AG09319 (cell line): ENCODE results near the gene PTPRT.

ENCODE experiments used
- DNase-seq: peaks from one replicate; pipeline ENCODE4 v3.0.0-alpha.2; 2010; ENCODE audit warnings: low read depth; ENCODE audit errors: extremely low read depth
- CTCF ChIP-seq: IDR thresholded peaks from 2 replicates; pipeline ENCODE4 v1.5.1; 2011; ENCODE audit warnings: low read depth, mild to moderate bottlenecking, inconsistent platforms, low read length, moderate library complexity

PTPRT gene

GRCh38 chr20:42051921-42052320 lies 1137.8 kb downstream of the PTPRT start:
- no peak for TF ChIP-seq CTCF

GRCh38 chr20:42046371-42047085 lies 1143.2 kb downstream of the PTPRT start:
- TF ChIP-seq CTCF, result no peak

More at GRCh38 chr20:42051921-42052320, 1137.8 kb downstream of the PTPRT start:
- DNase-seq, result no peak

GRCh38 chr20:42043921-42044320 lies 1145.8 kb downstream of the PTPRT start:
- no peak for TF ChIP-seq CTCF
- no peak for DNase-seq

More at GRCh38 chr20:42046371-42047085, 1143.2 kb downstream of the PTPRT start:
- DNase-seq, result no peak

- no peak for DNase-seq
- no peak for TF ChIP-seq CTCF
Observed at GRCh38 chr20:42041000-42041565, 1148.6 kb downstream of the PTPRT start.

- TF ChIP-seq CTCF, result no peak
- no peak for DNase-seq
Observed at GRCh38 chr20:42027746-42028268, 1161.9 kb downstream of the PTPRT start.

- no peak for DNase-seq
- no peak for TF ChIP-seq CTCF
Observed at GRCh38 chr20:42026599-42026998, 1163.1 kb downstream of the PTPRT start.

GRCh38 chr20:42024653-42025052 lies 1165.1 kb downstream of the PTPRT start:
- TF ChIP-seq CTCF, result no peak
- no peak for DNase-seq
